Activated naive CD8-positive, alpha-beta T cell treated with anti-CD3 and anti-CD28 coated beads, Interleukin-2, amount 10 ng/mL, durations not matched to agents 7 days and 5 days (primary cell): Measurements from ENCODE around the gene SLCO2A1. TPM values are rescaled to one million over a fixed set of nuclear protein-coding genes. Genes with fewer than 3 reads are reported as not detected.

ENCODE experiments used
- ATAC-seq: fragments of 150-1000 bp; cut with Tn5 transposase; one replicate; pipeline ENCODE4 v1.10.0; 2021; ENCODE audit warnings: low read depth, moderate library complexity
- POLR2A ChIA-PET: fragments of 350-600 bp; sonication (Branson Sonifier 250); formaldehyde crosslinking; loops from one replicate; lab custom pipeline; 2021; ENCODE audit warnings: antibody characterized with exemption; lab: Charles Lee
- DNase-seq: peaks from one replicate; pipeline ENCODE4 v3.0.0; 2021
- H3K27ac Mint-ChIP-seq: one replicate; pipeline ENCODE4 v1.8.0; 2022; ENCODE audit warnings: mild to moderate bottlenecking, mixed read lengths
- H3K27me3 Mint-ChIP-seq: one replicate; pipeline ENCODE4 v1.8.0; 2022; ENCODE audit warnings: mild to moderate bottlenecking, moderate library complexity, mixed read lengths
- H3K36me3 Mint-ChIP-seq: one replicate; pipeline ENCODE4 v1.8.0; 2021; ENCODE audit warnings: mild to moderate bottlenecking, mixed read lengths
- H3K4me1 Mint-ChIP-seq: one replicate; pipeline ENCODE4 v1.8.0; 2021; ENCODE audit warnings: mixed read lengths
- H3K4me3 Mint-ChIP-seq: one replicate; pipeline ENCODE4 v1.8.0; 2022; ENCODE audit warnings: mild to moderate bottlenecking, moderate library complexity, mixed read lengths
- H3K9me3 Mint-ChIP-seq: one replicate; pipeline ENCODE4 v1.8.0; 2021; ENCODE audit warnings: mixed read lengths
- total RNA-seq, 2 experiments: library from RNA; stranded (reverse); gene quantifications; one replicate each; pipeline ENCODE4 v1.2.3, GENCODE V29; 2021

The SLCO2A1 gene
- total RNA-seq, 2 experiments from 2014 or later, result not detected

DNA sequence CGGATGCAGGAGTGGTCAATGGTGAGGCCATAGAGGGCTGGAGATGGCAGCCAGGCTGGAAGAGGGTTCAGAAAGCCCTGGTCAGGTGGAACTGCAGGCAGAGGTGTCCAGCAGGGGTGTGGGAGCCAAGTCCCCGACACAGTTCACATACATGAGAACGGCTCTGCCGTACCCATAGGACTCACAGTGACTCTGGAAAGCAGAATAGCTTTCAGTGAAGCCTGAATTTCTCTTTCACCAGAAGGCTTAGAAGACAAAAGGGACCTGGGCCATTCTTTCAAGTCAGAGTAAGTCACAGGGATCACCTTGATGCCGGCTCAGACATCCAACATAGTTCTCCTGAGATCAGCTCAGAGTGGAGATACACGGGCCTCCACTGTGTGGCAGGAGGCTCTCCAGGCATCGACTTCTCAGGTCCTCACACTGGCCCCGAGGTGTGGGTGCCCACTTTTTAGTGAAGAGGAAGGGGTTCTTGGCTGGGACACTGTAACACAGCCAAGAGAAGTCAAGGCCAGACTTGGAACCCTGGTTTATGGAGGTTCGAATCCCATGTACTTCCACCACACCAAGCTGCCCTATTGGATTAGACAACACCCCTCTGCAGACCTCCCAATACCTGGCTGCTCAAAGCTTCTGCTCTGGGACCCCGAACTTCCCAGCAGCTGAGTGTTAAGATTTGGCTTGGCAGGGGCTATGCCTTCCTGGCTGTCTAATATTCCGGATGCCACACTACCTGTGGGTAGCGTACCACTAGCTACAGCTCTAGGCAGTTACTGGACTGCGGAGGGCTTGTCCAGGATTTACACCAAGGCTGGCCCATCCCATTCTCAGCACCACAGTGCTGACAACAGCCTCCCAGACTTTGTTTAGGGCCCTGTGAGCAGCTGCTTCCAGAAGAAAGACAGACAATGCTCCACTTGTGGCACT lies 93.6 kb downstream of the SLCO2A1 start:
- no peaks in the 10 kb centered on the region for H3K9me3 Mint-ChIP-seq
- POLR2A ChIA-PET, result interaction anchor here (0.5 kb wide), 1 partner anchor 117 kb away, joined by 5 read pairs; no protein-coding TSS in a partner anchor
- H3K4me3 Mint-ChIP-seq, result no peak overlapping the region
- no peaks in the 10 kb centered on the region for H3K36me3 Mint-ChIP-seq
- DNase-seq, result no peak
- no peaks in the 10 kb centered on the region for H3K4me1 Mint-ChIP-seq
- no peak for ATAC-seq
- no peak overlapping the region for H3K27ac Mint-ChIP-seq
- peaks cover 4% of the 10 kb centered on the region for H3K27me3 Mint-ChIP-seq

DNA sequence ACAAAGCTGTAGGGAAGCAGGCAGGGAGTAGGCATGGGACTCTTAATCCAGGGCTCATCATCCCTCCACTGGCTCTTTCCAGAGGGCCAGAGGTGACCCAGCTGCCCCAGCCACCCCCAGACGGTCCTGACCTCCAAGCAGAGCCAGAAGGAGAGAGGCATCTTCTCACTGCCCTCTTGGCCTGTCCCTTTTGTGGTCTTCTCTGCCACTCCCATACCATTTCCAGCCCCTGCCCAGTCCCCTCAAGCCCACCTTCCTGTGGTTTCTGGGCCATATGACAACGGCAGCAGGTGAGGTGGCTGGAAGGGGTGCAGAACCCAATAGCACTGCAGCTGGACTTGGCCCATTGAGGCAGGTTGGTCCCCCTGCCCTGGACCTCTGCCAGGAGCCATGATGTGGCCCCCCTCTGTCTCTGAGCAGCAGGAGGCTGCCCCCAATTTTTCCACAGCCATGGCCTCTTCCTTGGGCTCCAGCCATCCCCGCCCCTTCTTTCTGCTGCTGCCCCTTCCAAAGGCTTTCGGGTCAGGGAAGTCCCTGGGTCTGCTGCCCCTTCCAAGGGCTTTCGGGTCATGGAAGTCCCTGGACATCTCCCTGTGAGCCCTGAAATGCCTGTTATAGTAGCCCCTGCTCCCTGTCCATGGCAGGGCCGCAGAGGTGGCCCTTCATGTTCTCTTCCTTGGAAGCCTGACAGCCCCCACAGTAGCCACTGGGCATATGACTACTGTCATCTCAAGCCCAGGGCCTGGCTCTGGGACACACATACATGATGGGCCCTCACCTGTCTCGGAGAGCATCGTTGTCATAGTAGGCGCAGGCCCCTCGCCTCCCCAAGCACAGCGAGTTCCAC lies 94.5 kb downstream of the SLCO2A1 start:
- H3K9me3 Mint-ChIP-seq, result no peaks in the 10 kb centered on the region
- no peaks in the 10 kb centered on the region for H3K4me1 Mint-ChIP-seq
- H3K27ac Mint-ChIP-seq, result no peak overlapping the region
- H3K36me3 Mint-ChIP-seq, result no peaks in the 10 kb centered on the region
- peaks cover 4% of the 10 kb centered on the region for H3K27me3 Mint-ChIP-seq
- H3K4me3 Mint-ChIP-seq, result no peak overlapping the region
- DNase-seq (no peak), ATAC-seq (no peak)
- POLR2A ChIA-PET, result no interaction called here

DNA sequence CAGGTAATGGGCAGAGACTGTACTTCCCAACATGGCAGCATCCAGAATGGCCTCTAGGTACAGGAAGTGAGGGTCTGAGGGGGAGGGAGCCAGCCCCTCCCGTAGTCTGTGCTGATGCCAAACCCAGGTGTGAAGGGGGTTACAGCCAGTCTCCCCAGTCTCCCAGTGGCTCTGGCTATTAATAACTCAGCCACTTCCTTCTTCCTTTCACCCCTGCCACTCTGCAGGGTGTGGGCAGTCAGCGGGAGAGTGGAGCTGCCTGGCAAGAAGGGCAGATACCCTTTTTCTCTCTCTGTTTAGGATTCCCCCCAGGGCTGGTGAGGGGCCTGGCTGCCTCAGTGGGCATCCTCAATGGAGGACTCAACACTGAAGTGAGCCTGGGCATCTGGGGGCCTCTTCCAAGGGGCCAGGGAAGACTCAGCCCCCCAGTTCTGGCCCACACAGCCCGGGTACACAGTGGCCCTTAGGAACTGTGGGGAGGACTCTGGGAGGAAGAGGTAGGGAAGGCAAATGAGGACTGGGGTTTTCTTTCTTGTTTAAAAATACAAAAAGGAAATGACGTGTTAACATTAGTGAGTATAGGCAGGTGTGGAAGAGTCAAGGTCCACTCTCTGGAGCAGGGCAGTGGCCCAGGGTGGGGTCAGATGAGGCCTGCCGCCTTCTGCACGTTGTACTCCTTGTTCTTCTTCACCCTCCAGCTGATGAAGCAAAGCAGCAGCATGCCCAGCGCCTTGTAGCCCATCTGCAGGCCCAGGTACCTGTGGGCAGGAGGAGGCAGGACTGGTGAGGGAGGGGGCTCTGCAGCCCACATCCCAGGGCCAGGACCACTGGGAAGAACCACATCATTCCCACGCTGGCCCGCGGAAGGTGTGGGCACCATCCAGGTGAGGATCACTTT lies 95.4 kb downstream of the SLCO2A1 start:
- Mint-ChIP-seq H3K27ac (no peak overlapping the region), H3K4me1 (no peaks in the 10 kb centered on the region), H3K36me3 (no peaks in the 10 kb centered on the region), H3K27me3 (peaks cover 6% of the 10 kb centered on the region), H3K4me3 (no peak overlapping the region), H3K9me3 (no peaks in the 10 kb centered on the region)
- no peak for DNase-seq
- POLR2A ChIA-PET, result no interaction called here
- ATAC-seq, result no peak

DNA sequence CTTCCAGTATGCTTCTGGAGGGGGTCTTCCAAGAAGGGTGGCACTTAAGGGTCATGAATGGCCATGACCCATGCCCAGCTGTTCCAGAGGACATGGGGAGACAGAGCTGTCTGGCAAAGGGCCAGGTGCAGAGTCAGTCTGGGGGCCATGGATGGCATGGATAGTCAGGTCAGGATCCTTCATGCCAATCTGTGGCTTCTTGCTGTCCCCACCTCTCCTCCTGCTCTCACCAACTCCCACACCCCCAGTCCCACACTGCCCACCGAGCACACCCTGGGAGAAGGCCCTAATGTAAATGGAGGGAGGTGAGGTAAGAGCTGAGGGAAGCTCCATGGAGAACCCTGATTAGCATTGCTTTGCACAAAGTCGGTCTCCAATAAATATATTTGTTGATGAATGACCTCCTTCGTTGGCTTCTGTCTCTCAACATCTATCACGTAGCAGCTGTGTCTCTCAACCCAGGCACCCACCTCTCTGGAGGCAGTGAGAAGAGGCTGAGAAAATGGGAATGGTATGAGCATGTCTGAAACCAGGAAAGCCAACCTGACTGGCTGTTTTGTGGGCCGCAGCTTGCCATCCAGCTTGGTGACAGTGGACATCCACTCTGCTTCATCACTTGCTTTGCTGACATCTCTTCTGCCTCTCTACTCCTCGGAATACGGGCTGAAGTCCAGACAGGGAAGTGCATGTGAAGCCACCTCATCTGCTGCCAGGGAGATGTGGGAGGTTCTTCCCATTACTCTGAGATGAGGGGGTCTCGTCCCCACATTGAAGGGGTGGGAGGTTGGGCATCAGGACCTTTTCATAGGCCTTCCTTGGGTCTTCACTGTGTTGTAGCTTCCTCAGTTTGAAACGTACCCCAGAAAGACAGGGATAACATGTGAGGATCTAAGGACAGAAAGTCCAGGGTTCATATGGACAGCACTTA lies 96.4 kb downstream of the SLCO2A1 start:
- Mint-ChIP-seq H3K4me3 (no peak overlapping the region), H3K36me3 (no peaks in the 10 kb centered on the region), H3K27ac (no peak overlapping the region), H3K27me3 (peaks cover 9% of the 10 kb centered on the region), H3K4me1 (no peaks in the 10 kb centered on the region), H3K9me3 (no peaks in the 10 kb centered on the region)
- DNase-seq (no peak), ATAC-seq (no peak)
- POLR2A ChIA-PET, result no interaction called here

DNA sequence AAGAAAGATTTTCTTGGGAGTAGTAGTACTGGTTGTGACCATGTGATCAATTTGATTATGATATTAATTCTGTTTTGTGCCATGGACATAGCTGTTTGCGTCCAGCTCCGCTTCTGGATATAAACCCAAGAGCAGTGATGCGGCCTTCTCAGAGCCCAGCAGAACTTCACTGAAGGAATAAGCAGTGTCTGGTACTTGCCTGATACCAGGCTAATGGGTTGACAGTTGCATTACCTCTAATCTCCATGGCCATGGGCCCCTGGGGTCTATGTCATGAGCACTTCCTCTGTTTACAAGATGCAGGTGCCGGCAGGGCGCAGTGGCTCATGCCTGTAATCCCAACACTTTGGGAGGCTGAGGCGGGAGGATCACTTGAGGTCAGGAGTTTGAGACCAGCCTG lies 97.7 kb downstream of the SLCO2A1 start:
- Mint-ChIP-seq H3K4me3 (no peak overlapping the region), H3K27me3 (peaks cover 14% of the 10 kb centered on the region), H3K27ac (no peak overlapping the region), H3K36me3 (no peaks in the 10 kb centered on the region), H3K9me3 (no peaks in the 10 kb centered on the region), H3K4me1 (peaks cover 5% of the 10 kb centered on the region)
- ATAC-seq (no peak), DNase-seq (no peak)
- POLR2A ChIA-PET, result no interaction called here

DNA sequence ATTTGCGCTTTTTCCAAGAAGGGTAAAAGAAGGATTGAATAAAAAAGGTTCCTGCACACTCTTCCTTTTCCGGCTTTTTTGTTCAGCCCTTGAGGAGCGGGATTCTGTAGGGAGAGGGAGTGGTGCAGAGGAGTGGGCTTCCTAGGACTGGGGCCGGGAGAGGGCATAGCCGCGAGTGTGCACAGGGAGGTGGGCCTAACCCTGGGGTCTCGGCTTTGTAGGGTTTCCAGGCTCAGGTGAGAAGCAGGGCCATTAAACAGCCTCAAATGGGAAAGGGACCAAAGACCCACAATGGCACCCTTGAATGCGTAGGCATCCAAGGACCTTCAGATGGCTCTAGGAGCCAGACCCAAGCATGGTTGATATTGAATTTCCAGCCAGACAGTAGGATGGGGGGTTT lies 98.6 kb downstream of the SLCO2A1 start:
- Mint-ChIP-seq H3K27me3 (peaks cover 21% of the 10 kb centered on the region), H3K9me3 (no peaks in the 10 kb centered on the region), H3K4me3 (no peak overlapping the region), H3K4me1 (peaks cover 5% of the 10 kb centered on the region), H3K27ac (no peak overlapping the region), H3K36me3 (no peaks in the 10 kb centered on the region)
- DNase-seq, result no peak
- no peak for ATAC-seq
- POLR2A ChIA-PET, result no interaction called here

DNA sequence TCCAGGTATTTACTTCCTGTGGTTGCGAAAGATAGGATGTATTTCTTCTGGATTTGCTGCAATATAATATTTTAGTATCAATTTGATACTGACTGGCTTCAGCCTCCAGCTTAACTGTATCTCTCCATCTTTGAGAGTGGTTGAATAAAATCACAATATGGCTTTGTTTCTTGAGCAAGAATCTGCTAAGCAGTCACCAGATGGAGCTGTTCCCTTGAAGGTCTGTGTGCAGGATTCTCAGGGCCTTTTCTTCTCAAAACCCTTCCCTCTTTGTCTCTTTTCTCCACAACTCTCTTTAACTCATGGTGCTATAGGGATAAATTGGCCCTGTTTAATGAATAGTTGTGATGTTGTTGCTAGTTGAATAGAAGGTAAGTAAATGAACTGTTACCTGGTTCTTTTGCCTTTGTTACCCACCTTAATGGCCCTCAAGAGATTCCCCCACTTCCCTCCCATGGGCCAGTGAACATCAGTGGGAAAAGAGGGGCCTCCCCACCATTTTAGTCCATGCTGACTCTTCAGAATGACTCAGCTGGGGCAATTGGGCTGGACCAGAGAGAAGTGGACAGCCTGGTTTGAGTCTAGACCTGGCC lies 99.3 kb downstream of the SLCO2A1 start:
- no peaks in the 10 kb centered on the region for H3K36me3 Mint-ChIP-seq
- H3K4me3 Mint-ChIP-seq, result no peak overlapping the region
- no peak overlapping the region for H3K27ac Mint-ChIP-seq
- H3K4me1 Mint-ChIP-seq, result peaks cover 5% of the 10 kb centered on the region
- ATAC-seq (no peak), DNase-seq (no peak)
- no peaks in the 10 kb centered on the region for H3K9me3 Mint-ChIP-seq
- peaks cover 22% of the 10 kb centered on the region for H3K27me3 Mint-ChIP-seq
- POLR2A ChIA-PET, result no interaction called here

DNA sequence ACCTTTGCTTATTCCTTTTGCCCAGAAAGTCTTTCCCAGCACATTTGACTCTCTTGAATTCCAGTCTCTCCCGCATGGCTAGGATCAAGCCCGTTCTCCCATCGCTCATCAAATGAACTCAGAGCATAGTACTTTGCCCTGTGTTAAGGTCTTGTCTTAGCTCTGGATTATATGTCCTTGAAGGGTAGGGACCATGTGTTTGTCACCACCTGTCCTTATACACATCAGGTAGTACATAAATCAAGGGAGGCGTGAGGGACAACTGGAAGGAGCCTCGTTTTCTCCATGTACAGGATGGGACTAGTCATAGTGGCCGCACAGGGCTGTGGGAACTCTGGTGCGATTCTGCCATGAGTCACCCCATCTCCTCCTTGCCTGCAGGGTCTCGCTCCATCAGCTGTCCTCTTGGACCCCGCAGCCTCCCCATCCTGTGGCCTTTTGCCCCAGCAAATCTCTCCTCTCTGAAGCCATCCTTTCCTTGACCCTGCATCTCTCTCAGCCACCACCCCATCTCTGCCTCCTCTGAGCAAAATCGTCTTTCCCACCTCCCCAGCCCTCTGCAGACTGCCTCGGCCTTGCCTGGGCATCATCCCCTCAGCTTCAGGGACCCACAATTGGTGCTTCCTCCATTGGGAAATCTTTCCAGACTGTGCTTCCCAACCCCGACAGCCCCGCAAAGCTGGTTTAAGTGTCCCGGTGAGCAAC lies 100.7 kb downstream of the SLCO2A1 start:
- Mint-ChIP-seq H3K4me3 (peak overlapping the region; percentile 1), H3K4me1 (peaks cover 5% of the 10 kb centered on the region), H3K9me3 (no peaks in the 10 kb centered on the region), H3K36me3 (no peaks in the 10 kb centered on the region), H3K27me3 (peaks cover 29% of the 10 kb centered on the region), H3K27ac (no peak overlapping the region)
- DNase-seq (no peak), ATAC-seq (no peak)
- POLR2A ChIA-PET, result no interaction called here

DNA sequence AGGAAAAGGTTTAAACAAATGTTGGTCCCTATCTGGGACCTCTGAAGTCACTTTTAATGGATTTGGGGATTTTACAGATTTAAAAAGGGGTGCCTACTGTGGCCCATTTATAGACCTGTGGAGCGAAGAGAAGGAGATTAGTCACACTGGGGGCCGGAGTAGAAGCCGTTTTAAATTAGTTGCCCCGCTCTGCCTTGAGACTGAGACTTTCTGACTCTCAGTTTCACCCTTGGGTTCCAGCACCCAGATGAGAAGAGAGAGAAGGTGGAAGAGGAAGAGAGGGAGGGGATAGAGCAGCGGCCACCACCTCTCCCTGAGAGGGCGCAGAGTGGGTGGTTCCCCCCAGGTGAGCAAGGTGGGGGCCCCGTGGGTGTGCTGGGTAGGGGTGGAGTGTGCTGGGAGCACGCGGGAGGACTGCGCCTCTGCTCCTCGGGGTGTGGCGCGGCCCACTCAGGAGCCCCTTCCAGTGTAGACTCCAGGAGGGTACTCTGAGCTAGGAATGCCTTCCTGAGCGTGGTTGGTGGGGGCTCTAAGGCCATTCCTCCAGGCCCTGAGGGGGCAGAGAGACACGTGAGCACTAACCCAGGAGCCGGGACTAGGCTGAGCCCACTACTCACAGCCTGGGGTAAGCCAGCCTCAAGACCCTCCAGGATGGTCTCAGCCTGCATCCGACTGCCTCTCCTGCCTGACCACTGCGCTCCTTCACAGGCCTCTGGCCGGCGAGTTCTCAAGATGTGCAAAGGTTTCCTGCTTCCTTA lies 101.4 kb downstream of the SLCO2A1 start:
- H3K27ac Mint-ChIP-seq, result no peak overlapping the region
- no peak for DNase-seq
- peaks cover 31% of the 10 kb centered on the region for H3K27me3 Mint-ChIP-seq
- H3K9me3 Mint-ChIP-seq, result no peaks in the 10 kb centered on the region
- H3K36me3 Mint-ChIP-seq, result no peaks in the 10 kb centered on the region
- no peak for ATAC-seq
- POLR2A ChIA-PET, result no interaction called here
- peaks cover 5% of the 10 kb centered on the region for H3K4me1 Mint-ChIP-seq
- H3K4me3 Mint-ChIP-seq, result peak overlapping the region; percentile 63

DNA sequence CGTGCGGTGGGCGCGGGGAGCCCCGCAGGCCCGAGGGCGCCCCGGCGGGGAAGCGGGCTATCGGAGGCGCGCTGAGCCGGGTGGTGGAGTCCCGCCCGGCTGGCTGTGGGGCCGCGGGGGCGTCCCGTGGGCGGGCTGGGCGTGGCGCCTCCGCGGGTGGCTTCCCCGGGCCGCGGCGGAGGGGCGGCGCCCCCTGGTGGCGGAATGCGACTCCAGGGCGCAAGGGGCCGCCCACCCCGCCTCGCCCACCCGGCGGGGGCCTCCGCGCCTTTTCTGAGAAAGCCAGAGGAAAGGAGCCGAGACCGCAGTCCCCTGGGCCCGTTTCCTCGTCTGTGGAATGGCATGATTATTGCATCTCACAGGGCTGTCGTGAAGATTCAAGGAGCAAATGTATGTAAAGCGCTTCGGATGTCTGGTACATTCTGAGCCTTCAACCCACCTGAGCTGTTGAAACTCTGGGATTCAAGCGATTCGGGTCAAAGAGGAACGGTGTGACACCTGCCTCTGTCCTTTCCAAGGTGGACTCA lies 102.1 kb downstream of the SLCO2A1 start:
- no peak overlapping the region for H3K27ac Mint-ChIP-seq
- peak overlapping the region; percentile 63 for H3K4me3 Mint-ChIP-seq
- H3K4me1 Mint-ChIP-seq, result peaks cover 5% of the 10 kb centered on the region
- H3K9me3 Mint-ChIP-seq, result no peaks in the 10 kb centered on the region
- DNase-seq (peak; percentile 88), ATAC-seq (peak; percentile 93)
- peaks cover 32% of the 10 kb centered on the region for H3K27me3 Mint-ChIP-seq
- POLR2A ChIA-PET, result no interaction called here
- H3K36me3 Mint-ChIP-seq, result no peaks in the 10 kb centered on the region
